Measurements from ENCODE around the gene SH3GL3.

Gene SH3GL3

DNA sequence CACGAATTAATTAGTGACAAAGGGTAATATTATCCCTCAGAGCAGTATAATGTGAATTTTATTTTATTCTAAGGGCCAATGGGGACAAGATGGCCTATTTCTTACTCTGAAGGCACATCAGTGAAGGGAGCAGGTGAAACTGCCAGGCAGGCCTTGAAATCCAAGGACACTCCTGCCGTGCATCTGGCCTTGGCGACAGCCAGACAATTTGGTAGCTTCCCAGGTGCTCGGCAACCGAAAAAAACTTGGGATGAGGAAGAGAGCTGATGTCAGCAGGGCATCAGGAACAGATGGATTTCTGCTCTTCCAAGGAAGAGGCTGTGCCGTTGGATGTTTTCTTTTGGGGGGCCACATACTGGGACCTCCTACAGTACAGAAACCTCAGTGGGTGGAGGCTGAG lies 123.6 kb downstream of the SH3GL3 start:
- FAIRE-seq, result no peak

DNA sequence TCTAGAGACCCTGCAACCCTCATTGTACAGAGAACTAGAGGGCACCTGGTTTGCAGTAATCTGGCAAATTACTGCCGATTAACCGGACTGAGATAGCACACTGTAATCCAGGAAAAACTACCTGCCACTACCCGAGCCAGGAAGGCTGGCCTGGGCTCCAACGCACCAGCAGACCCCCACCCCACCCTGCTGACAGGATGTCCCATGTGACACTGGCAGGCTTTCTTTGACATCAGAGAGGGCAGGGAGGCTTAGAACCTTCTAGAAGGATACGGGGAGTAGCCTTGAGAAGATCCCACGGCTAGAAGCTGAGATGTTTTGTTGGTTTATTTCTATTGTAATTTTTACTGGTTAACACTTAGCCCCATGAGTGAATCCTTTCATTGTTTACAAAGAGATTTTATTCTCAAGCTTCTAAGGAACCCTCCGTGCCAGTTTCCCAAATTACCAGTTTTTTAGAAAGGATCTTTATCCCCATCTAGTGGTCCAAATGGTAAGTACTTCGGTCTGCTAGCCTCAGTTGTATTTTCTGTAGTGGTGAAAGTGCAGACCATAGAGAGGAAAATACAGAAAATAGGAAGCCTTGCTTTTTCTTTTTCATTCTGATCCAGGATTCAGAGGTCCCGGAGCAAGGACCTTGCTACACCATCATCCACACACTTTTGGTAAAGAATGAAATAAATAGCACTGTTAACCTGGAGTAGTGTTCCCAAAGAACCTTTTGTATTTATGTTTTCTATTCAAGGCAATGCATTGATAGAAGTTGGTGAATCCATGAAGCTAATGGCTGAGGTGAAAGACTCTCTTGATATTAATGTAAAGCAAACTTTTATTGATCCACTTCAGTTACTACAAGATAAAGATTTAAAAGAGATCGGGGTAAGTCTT lies 124.9 kb downstream of the SH3GL3 start:
- peak; percentile 15 for FAIRE-seq

DNA sequence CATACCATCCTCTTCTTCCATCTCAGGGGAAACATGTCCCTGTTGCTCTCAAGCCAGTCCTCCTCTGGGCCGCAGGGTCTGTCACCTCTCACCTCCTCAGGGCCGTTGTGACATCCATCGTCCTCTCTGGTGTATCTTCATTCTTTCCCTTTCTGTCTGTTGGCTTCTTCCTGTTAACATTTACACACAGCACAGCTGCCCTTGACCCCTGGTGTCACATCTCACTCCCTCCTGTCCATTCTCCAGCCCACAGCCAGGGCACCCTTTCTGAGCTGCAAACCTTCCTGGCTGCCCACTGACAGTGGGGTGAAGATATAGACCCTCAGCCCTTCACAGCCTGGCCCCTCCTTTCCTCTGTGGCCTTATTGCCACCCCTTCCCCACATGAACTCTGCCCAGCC lies 127.2 kb downstream of the SH3GL3 start:
- FAIRE-seq, result no peak

DNA sequence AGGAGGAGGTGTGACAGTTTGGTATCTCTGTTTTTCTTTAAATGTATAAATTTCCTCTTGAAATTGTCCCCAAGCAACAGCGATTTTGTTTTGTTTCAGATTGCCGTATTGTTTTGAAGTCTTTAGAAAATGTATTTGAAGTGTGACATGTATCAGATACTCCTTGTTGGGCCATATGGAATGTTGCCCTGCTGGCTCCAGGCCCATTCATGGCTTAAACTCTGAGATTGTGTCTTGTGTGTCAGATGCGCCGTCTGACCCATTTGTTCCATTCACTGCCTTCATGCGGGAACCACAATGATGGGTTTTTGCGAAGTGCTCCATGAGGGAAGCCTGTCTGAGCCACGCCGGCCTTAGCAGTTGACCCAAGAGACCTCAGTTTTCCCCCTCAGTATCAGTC lies 131.6 kb downstream of the SH3GL3 start:
- no peak for FAIRE-seq

DNA sequence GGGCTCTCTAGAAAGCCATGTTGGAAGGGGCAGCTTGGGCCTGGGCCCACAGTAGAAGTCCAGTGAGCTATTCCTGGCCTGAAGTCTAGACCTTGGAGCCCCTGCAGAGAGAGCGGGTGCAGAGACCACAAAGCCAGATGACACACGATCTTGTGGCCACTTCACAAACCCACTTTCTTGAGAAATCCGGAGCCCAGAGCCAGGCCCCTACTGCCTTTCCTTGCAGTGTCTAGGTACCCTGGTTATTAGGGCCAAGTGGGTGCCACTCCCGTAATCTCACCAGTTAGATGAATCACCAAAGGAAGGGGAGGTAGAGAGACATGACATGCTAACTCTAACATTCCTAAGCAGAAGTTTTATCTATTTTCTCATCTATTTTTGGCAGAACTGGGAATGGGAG lies 134.2 kb downstream of the SH3GL3 start:
- FAIRE-seq, result no peak

DNA sequence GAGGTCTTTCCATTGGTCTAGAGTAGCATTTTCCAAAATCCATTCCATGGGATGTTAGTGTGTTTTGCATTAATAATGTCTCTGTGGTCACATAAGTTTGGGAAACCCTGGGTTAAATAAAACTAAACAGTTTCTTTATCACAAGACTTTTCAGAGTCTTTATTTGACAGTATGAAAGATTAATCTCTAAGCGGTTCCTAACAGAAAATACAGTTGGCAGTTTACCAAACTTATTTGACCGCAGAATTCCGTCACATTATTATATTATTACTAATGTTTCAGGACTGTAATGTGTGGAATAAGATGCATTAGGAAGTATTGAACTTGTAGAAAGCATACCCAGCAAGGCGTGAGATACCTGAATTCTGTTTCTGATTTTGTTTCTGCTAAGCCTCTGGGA lies 135.2 kb downstream of the SH3GL3 start:
- FAIRE-seq, result no peak

DNA sequence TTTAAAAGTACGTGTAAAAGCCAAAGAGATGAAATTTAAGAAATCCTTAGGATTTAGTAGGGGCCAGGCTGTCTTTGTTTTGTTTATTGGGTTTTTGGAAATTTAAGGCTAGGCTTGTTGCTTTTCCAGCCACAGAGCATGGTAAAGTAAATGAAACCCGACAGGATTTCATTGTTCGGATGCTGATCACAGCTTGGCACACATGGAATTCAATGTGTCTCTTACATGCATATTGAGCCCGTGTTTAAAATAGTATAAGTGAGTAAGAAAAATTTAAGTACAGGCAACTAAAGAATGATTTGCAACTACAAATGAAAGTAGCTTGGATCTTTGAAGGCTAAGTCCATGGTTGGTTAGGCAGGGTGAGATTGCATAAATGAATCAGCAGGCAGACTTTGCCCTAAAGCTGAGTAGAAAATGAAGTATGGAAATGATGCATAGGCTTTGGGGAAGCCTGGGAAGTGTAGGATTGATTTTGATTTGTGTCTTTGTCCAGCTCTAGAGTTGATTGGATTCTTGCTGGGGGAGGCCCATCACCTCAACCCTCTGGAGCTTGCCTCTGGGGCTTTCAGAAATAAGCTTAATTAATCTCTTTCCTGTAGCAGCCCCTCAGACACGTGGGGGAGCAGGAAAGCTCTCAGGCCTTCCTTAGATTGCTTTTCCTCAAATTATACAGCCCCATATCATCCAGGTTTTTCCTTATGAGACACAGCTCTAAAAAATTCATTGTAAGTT lies 138.6 kb downstream of the SH3GL3 start:
- no peak for FAIRE-seq

DNA sequence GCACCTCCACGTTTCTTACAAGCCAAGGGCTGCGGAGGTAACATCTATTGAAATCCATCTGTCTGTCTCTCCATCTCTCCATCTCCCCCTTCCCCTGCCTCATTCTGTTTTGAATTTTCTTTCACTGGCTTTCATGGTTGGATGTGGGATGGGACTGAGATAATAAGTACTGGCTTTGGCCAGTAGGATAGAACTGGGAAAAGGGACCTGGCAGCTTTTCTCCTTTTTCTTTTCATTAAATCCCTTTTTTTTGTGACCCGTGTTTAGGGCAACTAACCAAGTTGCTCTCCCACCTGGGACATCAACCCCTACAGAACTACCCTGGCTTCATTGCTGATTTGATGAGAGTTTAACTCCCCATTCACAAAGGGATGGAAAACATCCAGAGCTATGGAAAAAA lies 139.9 kb downstream of the SH3GL3 start:
- no peak for FAIRE-seq

DNA sequence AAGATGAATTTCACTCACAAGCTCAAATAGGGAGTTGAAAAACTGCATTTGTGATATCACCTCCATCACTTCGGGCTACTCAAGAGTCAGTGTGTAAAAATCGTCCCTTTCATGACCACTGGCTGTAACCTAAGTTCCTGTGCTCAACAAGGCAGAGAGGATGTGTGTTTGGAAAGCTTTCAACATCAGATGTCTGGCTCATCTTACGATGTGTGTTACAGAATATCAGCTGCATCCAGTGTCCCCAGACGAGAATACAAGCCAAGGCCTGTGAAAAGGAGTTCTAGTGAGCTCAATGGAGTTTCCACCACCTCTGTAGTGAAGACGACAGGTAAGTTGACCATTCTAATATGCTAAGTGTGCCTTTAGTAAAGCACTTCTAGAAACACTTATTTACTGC lies 141.3 kb downstream of the SH3GL3 start:
- no peak for FAIRE-seq

DNA sequence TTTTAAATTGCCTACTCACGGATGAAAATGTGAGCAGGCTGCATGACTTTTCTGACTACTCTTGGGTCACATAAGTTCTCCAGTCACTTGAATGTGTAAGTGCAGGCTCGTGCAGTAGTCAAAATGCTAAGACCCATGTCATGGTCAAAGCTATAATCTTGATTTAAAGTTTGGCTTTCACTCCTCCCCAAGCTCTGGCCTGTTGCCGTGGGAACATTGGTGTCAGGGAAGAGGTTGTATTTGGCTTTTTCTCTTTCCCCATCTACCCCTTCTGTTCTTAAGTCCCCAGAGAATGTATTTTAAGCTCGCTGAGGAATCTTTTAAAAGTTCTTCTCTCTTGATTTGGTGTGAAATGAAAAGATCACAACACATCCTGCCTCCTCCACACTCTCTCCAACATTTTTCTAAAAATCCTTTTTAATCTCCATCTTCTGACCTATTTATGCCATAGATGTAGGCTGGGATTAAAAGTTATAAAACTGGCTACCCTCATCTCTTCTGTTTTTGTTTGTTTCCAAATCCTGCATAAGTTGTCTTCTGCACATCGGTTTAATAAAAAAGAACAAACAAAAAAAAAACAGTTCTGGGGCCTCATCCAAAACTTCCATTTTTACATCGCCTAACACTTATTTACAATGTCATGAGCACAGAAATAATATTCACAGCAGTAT lies 145.4 kb downstream of the SH3GL3 start:
- peak; percentile 70 for FAIRE-seq

DNA sequence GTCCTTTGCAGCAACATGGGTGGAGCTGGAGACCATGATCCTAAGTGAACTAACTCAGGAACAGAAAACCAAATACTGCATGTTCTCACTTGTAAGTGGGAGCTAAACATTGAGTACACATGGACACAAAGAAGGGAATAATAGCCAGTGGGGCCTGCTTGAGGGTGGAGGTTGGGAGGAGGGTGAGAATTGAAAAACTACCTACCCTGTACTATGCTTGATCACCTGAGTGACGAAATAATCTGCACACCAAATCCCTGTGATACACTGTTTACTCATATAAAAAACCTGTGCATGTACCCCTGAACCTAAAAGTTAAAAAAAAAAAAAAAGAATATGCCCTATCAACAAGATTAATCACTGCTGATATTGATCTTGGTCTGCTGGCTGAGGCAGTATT lies 148.1 kb downstream of the SH3GL3 start:
- no peak for FAIRE-seq

DNA sequence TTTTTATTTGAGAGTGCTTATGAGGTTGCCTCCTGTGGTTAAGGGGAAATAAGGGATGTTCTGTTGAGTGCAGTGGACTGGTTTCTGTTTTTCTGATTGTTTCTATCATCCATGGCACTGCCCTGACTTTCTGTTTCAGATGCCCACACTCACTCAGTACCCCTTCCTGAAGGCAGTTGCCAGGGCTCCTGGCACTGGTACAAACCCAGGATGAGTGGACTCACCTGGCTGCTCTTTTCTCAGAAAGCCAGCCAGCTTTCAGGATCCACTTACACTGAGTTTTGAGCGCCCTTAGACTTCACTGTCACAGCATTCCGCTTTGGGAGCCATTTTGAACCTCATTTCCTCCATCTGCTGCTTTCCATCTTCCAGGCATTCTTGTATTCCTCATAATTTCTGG lies 150.9 kb downstream of the SH3GL3 start:
- FAIRE-seq, result no peak

DNA sequence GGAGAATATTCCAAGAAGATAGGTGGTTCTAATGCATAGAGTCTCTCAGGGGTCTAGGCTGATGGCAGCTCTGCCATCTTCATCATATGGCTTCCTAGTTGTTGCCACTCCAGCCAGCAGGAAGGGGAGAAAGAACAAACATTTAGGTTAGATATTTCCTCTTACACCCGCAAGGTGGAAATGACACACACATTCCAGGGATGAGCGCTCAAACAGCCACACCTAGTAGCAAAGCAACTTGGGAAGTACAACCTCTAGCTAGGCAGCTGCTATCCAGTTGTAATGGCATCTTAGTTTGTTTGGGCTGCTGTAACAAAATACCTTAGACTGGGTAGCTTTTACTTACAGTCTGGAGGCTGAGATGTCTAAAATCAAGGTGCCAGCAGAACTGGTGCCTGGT lies 154.9 kb downstream of the SH3GL3 start:
- FAIRE-seq, result no peak

DNA sequence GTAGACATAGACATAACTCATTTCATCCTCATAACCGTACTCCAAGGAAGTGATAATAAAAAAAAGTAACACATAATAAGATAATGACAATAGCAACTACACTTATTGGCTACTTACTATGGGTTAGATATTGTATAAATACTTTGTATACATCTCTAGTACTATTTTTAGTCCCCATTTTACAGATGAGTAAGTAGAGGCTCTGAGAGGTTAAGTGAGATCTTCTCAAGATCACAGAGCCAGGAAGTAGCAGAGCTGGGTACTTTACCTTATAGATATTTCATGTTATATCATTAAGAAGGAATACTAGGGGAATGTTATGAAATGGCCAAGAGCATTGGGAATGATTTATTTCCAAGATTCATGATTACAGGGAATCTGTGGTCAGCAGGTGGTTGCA lies 157.4 kb downstream of the SH3GL3 start:
- no peak for FAIRE-seq

DNA sequence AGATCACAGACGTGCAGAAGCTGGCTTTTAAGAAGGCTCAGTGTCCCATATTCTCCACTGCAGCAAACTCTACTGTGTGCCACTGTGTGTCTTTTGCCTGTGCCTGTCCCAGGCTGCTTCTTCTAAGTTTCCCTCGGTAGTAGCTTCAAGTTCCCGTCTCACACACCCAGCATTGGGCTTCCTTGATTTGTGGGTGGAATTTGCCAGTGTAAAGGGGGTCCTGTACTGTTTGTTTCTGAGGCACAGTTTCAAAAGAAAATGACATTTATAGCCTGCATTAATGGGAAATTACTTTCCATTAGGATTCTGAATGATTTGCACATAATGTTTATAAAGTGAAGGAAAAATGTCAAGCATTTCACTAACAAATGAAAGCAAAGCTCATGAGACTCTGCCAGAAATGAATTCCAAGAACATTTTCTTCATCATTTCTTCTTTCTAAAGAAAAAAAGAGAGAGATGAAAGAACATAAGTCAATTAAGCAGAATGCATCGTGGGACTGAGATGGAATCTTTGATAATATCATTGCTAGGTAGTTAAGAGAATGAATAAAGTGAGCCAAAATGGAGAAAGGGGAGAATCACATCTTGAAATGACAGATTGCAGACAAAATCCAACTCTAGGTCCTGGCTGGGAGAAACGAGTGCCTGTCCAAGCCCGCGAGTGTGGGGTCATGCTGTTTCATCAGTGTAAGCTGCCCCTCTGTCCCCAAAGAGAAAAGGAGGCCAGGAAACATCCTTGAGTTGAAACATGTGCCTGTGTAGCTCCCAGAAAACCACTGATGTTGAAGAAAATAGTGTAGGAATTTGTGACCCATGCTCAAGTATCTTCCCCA lies 158.2 kb downstream of the SH3GL3 start:
- FAIRE-seq, result no peak

DNA sequence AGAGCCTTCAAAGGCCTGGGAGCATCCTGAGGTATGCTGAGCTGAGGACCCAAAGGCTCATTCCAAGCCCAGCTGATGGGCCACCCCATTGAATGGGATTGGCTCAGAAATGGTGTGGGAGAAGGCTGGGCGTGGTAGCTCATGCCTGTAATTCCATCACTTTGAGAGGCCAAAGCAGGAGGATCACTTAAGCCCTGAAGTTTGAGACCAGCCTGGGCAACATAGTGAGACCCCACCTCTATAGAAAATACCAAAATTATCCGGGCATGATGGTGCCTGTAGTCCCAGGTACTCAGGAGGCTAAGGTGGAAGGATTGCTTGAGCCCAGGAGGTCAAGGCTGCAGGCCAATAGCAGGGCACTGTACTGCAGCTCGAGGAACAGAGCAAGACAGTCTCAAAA lies 163.0 kb downstream of the SH3GL3 start:
- no peak for FAIRE-seq

DNA sequence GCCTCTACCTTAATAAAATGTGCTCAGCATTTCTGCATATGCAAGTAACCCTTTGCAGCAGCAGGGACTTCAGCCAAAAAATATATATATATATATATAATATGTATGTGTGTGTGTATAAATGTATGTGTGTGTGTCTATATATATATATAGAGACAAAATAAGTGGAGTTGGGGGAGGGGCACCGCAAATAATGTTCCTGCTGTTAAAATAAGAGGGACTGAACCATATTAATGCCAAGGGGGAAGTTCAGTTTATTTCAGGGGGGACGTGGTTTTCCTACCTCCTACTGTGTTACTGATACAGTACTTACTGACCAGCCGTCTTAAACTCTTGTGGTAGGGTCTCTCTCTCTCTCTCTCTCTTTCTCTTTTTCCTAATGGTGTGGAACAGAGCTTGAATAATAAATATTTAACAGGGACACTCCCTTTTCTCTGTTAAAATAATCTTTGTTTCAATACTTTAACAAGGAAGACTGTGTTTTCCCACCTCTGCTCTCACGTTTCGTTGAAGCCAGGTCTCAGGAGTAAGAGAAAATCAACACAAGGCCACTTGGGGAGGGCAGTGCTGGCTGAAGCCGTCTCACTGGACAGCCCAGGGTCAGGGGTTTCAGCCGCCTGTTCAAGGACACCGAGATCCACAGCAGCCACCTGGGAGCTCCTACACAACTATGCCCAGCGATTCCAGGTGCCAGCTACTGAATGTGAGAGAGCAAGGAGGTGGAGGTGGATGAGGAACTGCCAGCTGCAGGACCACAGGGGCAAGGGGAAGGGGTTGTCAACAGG lies 164.0 kb downstream of the SH3GL3 start:
- no peak for FAIRE-seq

DNA sequence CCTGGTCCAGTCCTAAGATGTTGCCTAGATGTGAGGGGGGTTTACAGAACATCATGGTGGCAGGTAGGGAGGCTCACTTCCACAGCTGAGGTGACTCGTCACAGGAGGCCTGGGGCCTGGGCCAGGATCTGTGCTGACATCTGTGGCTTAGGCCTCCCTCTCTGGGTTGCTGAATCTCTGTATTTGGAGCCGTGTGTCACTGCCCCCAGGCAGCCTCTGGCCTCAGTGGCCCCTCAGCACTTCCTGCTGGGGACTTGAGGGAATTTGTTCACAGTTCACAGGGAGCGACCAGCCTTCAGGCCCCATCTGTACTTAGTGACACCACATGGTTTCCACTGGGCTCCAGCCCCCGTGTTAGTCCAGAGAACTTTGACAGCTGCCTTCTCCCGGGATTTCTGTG lies 165.1 kb downstream of the SH3GL3 start:
- no peak for FAIRE-seq

DNA sequence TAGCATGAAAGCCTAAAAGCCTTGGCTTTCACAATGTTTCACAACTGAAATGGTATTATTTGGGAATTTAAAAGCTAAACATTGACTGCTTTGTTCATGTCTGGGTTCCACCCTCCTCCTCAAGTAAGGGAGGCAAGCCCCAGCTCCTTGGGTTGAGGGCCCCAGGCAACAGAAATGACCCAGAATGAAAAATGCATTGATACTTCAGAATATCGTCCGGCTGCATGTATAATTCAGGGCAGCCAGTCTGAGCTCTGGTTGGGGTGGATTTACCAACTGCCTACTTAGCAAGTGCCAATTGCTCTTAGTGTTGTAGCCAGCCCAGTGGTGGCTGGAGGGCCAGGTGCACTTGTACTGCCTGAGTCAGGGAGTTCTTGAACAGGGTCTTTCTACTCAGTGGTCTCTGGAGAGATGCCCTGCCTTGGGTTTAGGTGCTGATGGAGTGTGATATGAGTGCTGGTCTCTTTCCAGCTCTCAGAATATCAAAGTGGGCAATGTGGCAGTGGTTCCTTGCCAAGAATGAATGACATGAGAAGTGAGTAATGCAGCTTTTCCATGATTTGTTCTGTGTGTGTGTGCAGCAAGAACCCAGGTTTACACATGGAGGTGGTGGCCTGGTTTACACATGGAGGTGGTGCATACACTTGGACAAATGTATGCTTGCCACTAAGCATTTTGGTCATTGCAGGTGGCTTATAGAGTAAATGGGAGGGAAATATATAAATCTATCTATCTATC lies 165.9 kb downstream of the SH3GL3 start:
- no peak for FAIRE-seq

DNA sequence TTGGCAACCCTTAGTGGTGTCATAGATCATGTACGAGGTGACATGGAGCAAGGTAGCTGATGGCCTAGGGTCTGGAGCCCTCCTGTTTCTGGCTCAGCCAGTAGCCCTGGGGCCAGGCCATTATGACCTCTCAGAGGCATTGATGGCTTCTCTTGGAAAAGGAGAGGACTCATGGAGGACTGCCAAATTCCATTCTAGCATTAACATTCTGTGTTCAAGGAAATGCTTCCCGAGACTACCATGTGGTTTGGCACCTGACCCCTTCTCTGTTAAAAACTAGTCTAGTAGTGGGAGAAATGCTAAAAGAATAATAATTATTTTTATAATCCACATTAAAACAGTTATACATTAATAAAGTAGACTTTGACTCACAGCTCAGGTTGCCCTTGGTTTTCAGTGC lies 166.6 kb downstream of the SH3GL3 start:
- FAIRE-seq, result no peak

DNA sequence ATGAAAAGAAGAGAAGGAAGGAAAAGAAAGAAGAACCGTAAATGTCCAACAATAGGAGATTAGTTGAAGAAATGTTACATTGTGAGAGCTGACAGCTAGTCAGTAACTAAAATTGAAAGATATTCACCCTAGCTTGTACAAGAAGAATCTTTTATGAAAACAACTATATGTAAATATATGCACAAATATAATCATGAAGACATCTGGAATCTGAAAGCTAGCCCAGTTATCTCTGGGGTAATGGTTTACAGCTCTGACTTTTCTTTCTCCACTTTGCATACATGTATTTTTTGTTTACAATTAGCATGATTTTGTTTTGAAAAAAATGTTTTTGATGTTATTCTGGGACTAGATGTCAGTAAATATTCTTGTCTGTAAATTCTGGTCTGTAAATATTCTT lies 169.7 kb downstream of the SH3GL3 start:
- no peak for FAIRE-seq
